Measurements from ENCODE around the gene NOG. TPM values are rescaled to one million over a fixed set of nuclear protein-coding genes. Genes with fewer than 3 reads are reported as not detected.

The NOG gene
- total and polyA plus RNA-seq, 10 of the 15 experiments (the other 5 are each of a cell fraction or from before 2014, with no cell fraction given), result 0.10 TPM; not detected in 9

DNA sequence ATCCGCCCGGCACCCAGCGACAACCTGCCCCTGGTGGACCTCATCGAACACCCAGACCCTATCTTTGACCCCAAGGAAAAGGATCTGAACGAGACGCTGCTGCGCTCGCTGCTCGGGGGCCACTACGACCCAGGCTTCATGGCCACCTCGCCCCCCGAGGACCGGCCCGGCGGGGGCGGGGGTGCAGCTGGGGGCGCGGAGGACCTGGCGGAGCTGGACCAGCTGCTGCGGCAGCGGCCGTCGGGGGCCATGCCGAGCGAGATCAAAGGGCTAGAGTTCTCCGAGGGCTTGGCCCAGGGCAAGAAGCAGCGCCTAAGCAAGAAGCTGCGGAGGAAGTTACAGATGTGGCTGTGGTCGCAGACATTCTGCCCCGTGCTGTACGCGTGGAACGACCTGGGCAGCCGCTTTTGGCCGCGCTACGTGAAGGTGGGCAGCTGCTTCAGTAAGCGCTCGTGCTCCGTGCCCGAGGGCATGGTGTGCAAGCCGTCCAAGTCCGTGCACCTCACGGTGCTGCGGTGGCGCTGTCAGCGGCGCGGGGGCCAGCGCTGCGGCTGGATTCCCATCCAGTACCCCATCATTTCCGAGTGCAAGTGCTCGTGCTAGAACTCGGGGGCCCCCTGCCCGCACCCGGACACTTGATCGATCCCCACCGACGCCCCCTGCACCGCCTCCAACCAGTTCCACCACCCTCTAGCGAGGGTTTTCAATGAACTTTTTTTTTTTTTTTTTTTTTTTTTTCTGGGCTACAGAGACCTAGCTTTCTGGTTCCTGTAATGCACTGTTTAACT lies 1.0 kb downstream of the NOG start (continued):
- TF ChIP-seq, protein P1, sequence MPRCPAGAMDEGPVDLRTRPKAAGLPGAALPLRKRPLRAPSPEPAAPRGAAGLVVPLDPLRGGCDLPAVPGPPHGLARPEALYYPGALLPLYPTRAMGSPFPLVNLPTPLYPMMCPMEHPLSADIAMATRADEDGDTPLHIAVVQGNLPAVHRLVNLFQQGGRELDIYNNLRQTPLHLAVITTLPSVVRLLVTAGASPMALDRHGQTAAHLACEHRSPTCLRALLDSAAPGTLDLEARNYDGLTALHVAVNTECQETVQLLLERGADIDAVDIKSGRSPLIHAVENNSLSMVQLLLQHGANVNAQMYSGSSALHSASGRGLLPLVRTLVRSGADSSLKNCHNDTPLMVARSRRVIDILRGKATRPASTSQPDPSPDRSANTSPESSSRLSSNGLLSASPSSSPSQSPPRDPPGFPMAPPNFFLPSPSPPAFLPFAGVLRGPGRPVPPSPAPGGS (IDR thresholded peaks at IDR 0.05; ENCODE audit: borderline replicate concordance, insufficient read depth, low read depth, low read length, poor library complexity, severe bottlenecking), result no peak
- no peak for TF ChIP-seq TCF3 (IDR thresholded peaks at IDR 0.05; ENCODE audit: borderline replicate concordance, insufficient read depth, low read depth, low read length)
- TF ChIP-seq IKZF1 (conservative IDR thresholded peaks at IDR 0.05), result no peak
- no peak for TF ChIP-seq STAT3 (IDR thresholded peaks at IDR 0.05; ENCODE audit: low read depth, low read length)
- no peak for TF ChIP-seq RBBP5 (conservative IDR thresholded peaks at IDR 0.05)

DNA sequence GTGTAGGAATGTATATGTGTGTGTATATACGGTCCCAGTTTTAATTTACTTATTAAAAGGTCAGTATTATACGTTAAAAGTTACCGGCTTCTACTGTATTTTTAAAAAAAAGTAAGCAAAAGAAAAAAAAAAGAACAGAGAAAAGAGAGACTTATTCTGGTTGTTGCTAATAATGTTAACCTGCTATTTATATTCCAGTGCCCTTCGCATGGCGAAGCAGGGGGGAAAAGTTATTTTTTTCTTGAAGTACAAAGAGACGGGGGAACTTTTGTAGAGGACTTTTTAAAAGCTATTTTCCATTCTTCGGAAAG lies 1.6 kb downstream of the NOG start:
- POLR2A ChIA-PET, result interaction anchor here (0.7 kb wide), 1 partner anchor 63 kb away, joined by 3 read pairs; no protein-coding TSS in a partner anchor
- FAIRE-seq (no peak), ATAC-seq (no peak), DNase-seq (ENCODE audit: low read depth, low spot score) (no peak)
- Histone ChIP-seq H4K20me1 (ENCODE audit: control insufficient read depth, insufficient read depth) (no peaks in the 10 kb centered on the region), H3K4me3 (no peak overlapping the region), H3K4me1 (ENCODE audit: control insufficient read depth, insufficient read depth, low read length) (no peaks in the 10 kb centered on the region), H3K9ac (ENCODE audit: control insufficient read depth, insufficient read depth, low read length) (no peak overlapping the region), H3K4me2 (ENCODE audit: control insufficient read depth, insufficient read depth) (no peak overlapping the region), H3K36me3 (ENCODE audit: control insufficient read depth in 2 of 2, insufficient read depth in 2 of 2, low read length in 1 of 2) (no peaks in the 10 kb centered on the region), H3K79me2 (ENCODE audit: control insufficient read depth, insufficient read depth, low read length) (no peaks in the 10 kb centered on the region), H3K9me3 (replicated peaks; ENCODE audit: control insufficient read depth, insufficient read depth, low read length) (no peaks in the 10 kb centered on the region), H3K27me3 (replicated peaks in 1 of 2; ENCODE audit: control insufficient read depth in 2 of 2, insufficient read depth in 2 of 2, low read length in 1 of 2) (peaks cover 13 to 19% of the 10 kb centered on the region in 2 experiments), H2AFZ (ENCODE audit: control insufficient read depth, low read depth, low read length) (no peak overlapping the region), H3K27ac (ENCODE audit: control insufficient read depth, insufficient read depth) (no peak overlapping the region)
- intact Hi-C loops (cut with micrococcal nuclease; ENCODE audit: unreplicated experiment) (no loop called here), in situ Hi-C loops (cut with MboI) (no loop called here)
- RAD21 ChIA-PET (ENCODE audit: unreplicated experiment), result no interaction called here
- under 1% methylated on average over 7 of the region's 7 CpGs for WGBS (ENCODE audit: insufficient coverage, insufficient replicate concordance, low lambda C conversion rate, missing lambda C conversion rate)
- CTCF ChIA-PET, result interaction anchor here (6.0 kb wide), 1 partner anchor 122 kb away, joined by 57 read pairs; no protein-coding TSS in a partner anchor
- no TSS peak for BruUV-seq (replicated peaks)
- SMC1A ChIA-PET (ENCODE audit: uncharacterized antibody, unreplicated experiment), result interaction anchor here (1.0 to 1.5 kb wide), 2 partner anchors 12 to 121 kb away, joined by 3 to 4 read pairs; no protein-coding TSS in a partner anchor
- no peak for TF ChIP-seq EED (IDR thresholded peaks at IDR 0.05; ENCODE audit: low read depth)
- no peak for TF ChIP-seq PAX5 (IDR thresholded peaks at IDR 0.05; ENCODE audit: borderline replicate concordance, low read depth, low read length)
- TF ChIP-seq, protein P2, sequence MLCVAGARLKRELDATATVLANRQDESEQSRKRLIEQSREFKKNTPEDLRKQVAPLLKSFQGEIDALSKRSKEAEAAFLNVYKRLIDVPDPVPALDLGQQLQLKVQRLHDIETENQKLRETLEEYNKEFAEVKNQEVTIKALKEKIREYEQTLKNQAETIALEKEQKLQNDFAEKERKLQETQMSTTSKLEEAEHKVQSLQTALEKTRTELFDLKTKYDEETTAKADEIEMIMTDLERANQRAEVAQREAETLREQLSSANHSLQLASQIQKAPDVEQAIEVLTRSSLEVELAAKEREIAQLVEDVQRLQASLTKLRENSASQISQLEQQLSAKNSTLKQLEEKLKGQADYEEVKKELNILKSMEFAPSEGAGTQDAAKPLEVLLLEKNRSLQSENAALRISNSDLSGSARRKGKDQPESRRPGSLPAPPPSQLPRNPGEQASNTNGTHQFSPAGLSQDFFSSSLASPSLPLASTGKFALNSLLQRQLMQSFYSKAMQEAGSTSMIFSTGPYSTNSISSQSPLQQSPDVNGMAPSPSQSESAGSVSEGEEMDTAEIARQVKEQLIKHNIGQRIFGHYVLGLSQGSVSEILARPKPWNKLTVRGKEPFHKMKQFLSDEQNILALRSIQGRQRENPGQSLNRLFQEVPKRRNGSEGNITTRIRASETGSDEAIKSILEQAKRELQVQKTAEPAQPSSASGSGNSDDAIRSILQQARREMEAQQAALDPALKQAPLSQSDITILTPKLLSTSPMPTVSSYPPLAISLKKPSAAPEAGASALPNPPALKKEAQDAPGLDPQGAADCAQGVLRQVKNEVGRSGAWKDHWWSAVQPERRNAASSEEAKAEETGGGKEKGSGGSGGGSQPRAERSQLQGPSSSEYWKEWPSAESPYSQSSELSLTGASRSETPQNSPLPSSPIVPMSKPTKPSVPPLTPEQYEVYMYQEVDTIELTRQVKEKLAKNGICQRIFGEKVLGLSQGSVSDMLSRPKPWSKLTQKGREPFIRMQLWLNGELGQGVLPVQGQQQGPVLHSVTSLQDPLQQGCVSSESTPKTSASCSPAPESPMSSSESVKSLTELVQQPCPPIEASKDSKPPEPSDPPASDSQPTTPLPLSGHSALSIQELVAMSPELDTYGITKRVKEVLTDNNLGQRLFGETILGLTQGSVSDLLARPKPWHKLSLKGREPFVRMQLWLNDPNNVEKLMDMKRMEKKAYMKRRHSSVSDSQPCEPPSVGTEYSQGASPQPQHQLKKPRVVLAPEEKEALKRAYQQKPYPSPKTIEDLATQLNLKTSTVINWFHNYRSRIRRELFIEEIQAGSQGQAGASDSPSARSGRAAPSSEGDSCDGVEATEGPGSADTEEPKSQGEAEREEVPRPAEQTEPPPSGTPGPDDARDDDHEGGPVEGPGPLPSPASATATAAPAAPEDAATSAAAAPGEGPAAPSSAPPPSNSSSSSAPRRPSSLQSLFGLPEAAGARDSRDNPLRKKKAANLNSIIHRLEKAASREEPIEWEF (IDR thresholded peaks at IDR 0.05; ENCODE audit: insufficient replicate concordance, low read depth, low read length), result no peak
- TF ChIP-seq JUND (IDR thresholded peaks at IDR 0.05; ENCODE audit: low read depth, low read length), result no peak
- TF ChIP-seq DPF2 (IDR thresholded peaks at IDR 0.05), result no peak
- TF ChIP-seq POLR2AphosphoS5 (IDR thresholded peaks at IDR 0.05; ENCODE audit: low read length), result no peak
- no peak for TF ChIP-seq ZSCAN29 (IDR thresholded peaks at IDR 0.05)
- TF ChIP-seq CBFB (IDR thresholded peaks at IDR 0.05; ENCODE audit: low read depth), result no peak
- TF ChIP-seq, protein P3, sequence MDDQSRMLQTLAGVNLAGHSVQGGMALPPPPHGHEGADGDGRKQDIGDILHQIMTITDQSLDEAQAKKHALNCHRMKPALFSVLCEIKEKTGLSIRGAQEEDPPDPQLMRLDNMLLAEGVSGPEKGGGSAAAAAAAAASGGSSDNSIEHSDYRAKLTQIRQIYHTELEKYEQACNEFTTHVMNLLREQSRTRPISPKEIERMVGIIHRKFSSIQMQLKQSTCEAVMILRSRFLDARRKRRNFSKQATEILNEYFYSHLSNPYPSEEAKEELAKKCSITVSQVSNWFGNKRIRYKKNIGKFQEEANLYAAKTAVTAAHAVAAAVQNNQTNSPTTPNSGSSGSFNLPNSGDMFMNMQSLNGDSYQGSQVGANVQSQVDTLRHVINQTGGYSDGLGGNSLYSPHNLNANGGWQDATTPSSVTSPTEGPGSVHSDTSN (IDR thresholded peaks at IDR 0.05; ENCODE audit: insufficient replicate concordance, low read depth, low read length), result no peak
